ENCODE results near the gene ZNHIT2. TPM values are rescaled to one million over a fixed set of nuclear protein-coding genes. Genes with fewer than 3 reads are reported as not detected.

The ZNHIT2 gene
- 10 to 100 TPM in 4 of 6 experiments, 1 to 10 TPM in 2; 9.3 to 13.6 (median 11.1) TPM for total RNA-seq (2021; fragmentation: NEBNext Ultra II Directional; extraction: Animal tissue kit (Norgen Biotek cat#: 25700))
- long read RNA-seq, transcript ZNHIT2-201 (1 exons, 1,306 nt), result major isoform, 31 of 31 reads
- long read RNA-seq, partial matches to known transcripts, result 0 of 31 reads
- long read RNA-seq, other reads (novel, unspliced or antisense), result 0 of 31 reads

GRCh38 chr11:65117206-65118096 lies at the start of gene ZNHIT2:
ZNHIT2 (minus strand) TSS chr11:65117701; CDS start chr11:65117653, 48 bp downstream.
- TF ChIP-seq, protein P1, sequence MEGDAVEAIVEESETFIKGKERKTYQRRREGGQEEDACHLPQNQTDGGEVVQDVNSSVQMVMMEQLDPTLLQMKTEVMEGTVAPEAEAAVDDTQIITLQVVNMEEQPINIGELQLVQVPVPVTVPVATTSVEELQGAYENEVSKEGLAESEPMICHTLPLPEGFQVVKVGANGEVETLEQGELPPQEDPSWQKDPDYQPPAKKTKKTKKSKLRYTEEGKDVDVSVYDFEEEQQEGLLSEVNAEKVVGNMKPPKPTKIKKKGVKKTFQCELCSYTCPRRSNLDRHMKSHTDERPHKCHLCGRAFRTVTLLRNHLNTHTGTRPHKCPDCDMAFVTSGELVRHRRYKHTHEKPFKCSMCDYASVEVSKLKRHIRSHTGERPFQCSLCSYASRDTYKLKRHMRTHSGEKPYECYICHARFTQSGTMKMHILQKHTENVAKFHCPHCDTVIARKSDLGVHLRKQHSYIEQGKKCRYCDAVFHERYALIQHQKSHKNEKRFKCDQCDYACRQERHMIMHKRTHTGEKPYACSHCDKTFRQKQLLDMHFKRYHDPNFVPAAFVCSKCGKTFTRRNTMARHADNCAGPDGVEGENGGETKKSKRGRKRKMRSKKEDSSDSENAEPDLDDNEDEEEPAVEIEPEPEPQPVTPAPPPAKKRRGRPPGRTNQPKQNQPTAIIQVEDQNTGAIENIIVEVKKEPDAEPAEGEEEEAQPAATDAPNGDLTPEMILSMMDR (IDR thresholded peaks at IDR 0.05), result peak; percentile 99
- peak within 1 kb of the TSS; percentile 90 for H3K4me3 Mint-ChIP-seq
- DNase-seq, result peak; percentile 98
- H3K36me3 Mint-ChIP-seq (ENCODE audit: low read depth), result peaks cover 29% of the 10 kb centered on the region
- peak within 1 kb of the TSS; percentile 84 for H3K27ac Mint-ChIP-seq
- peaks cover 2% of the 10 kb centered on the region; the same call in 1 of the 2 replicates for H3K27me3 Mint-ChIP-seq (ENCODE audit: insufficient read depth)
- H3K4me1 Mint-ChIP-seq (ENCODE audit: low read depth), result peaks cover 31% of the 10 kb centered on the region
- no peaks in the 10 kb centered on the region for H3K9me3 Mint-ChIP-seq

DNA sequence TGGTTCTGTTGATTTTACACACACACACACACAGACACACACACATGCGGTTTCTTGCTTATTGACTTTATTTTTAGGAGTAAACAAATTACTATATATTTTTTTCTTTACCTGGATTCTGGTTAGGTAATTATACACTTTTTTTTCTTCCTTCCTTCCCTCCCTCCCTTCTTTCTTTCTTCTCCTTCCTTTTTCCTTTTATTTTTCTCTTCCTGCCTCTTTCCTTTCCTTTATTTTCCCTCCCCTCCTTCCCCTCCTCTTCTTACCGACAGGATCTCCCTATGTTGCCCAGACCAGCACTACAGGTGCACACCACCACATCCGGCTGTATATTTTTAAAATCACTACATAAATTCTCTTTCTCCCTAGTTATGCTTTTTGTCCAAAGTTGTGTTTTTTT lies 49.4 kb upstream of the ZNHIT2 start:
- TF ChIP-seq, protein P1 (IDR thresholded peaks at IDR 0.05), result no peak
- Mint-ChIP-seq H3K27me3 (ENCODE audit: insufficient read depth) (peaks cover 7% of the 10 kb centered on the region), H3K4me3 (no peak overlapping the region), H3K27ac (no peak overlapping the region), H3K4me1 (ENCODE audit: low read depth) (peaks cover 21% of the 10 kb centered on the region), H3K36me3 (ENCODE audit: low read depth) (no peaks in the 10 kb centered on the region), H3K9me3 (no peaks in the 10 kb centered on the region)
- no peak for DNase-seq

DNA sequence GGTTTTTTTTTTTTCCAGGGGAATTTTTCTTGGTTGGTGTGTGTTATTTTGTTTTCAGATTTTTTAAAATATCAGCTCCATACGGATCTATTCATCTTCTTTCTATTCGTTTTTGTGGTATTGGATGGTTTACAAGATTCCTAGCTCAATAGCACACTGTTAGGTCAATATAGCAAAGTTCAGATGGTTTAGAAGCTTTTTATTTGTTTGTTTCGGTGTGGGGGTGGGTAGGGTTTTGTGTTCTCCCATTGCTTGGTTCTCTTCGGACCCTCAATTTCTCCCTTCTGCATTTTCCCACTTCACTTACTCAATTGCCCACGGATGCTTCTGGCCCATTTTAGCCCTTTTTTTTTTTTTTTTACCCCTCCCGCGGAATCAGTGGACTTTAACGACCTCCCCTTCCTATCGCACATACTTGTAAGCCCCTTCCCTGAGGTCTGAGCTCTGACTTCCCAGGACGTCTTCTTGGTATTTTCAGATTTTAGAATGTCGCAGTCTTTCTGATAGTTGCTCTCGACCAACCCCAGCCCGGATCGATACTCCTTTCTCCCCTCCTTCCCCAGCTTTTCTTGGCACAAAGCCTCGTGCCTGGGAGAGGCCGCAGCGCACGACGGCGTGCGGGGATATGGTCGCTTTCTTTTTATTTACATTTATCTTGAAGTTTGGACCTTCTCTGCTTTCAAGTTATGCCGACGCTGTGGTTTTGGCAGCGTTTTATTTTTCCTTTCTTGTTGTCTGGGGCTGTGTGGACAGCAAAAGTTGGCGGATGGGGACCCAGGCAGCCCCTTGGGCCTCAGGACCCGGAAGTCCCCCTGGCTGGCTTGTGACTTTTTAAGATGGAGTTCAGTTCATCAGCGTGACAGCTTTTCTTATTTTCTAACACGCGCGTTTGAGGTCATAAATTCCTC lies 48.2 kb upstream of the ZNHIT2 start:
- Mint-ChIP-seq H3K36me3 (ENCODE audit: low read depth) (no peaks in the 10 kb centered on the region), H3K9me3 (no peaks in the 10 kb centered on the region), H3K27me3 (ENCODE audit: insufficient read depth) (peaks cover 7% of the 10 kb centered on the region), H3K4me1 (ENCODE audit: low read depth) (peaks cover 21% of the 10 kb centered on the region), H3K27ac (no peak overlapping the region), H3K4me3 (no peak overlapping the region)
- no peak for DNase-seq
- TF ChIP-seq, protein P1 (IDR thresholded peaks at IDR 0.05), result no peak

DNA sequence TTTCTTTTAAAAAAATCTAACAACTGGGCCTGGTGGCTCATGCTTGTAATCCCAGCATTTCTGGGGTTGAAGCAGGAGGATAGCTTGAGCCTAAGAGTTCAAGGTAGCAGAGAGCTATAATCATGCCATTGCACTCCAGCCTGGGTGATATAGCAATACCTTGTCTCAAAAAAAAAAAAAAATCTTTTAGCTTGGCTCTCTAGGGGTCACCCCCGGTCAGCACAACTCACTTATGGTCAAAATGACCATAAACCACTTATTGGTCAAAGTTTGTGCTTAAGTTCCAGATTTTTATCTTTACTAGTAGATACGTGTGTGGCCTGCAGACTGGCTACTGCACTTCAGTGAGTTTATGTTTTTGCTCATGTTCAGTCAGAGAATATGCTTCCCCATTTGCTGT lies 46.2 kb upstream of the ZNHIT2 start:
- DNase-seq, result no peak
- H3K4me1 Mint-ChIP-seq (ENCODE audit: low read depth), result peaks cover 11% of the 10 kb centered on the region
- H3K4me3 Mint-ChIP-seq, result no peak overlapping the region
- H3K27ac Mint-ChIP-seq, result no peak overlapping the region
- no peaks in the 10 kb centered on the region for H3K36me3 Mint-ChIP-seq (ENCODE audit: low read depth)
- peaks cover 9% of the 10 kb centered on the region for H3K27me3 Mint-ChIP-seq (ENCODE audit: insufficient read depth)
- no peaks in the 10 kb centered on the region for H3K9me3 Mint-ChIP-seq
- TF ChIP-seq, protein P1 (IDR thresholded peaks at IDR 0.05), result no peak

GRCh38 chr11:65160643-65161042 lies 43.1 kb upstream of the ZNHIT2 start:
- no peak overlapping the region for H3K4me3 Mint-ChIP-seq
- peaks cover 6% of the 10 kb centered on the region for H3K27me3 Mint-ChIP-seq (ENCODE audit: insufficient read depth)
- no peaks in the 10 kb centered on the region for H3K36me3 Mint-ChIP-seq (ENCODE audit: low read depth)
- H3K27ac Mint-ChIP-seq, result no peak overlapping the region
- DNase-seq, result no peak
- no peaks in the 10 kb centered on the region for H3K9me3 Mint-ChIP-seq
- TF ChIP-seq, protein P1 (IDR thresholded peaks at IDR 0.05), result no peak
- 0 out of 2 replicates have a peak, but pooled peaks cover 3% of the 10 kb centered on the region for H3K4me1 Mint-ChIP-seq (ENCODE audit: low read depth)
